Stimulated activated CD4-positive, alpha-beta T cell treated with anti-CD3 and anti-CD28 coated beads, TNF-alpha, amount 100 ng/mL, for 1 hour (primary cell): ENCODE data around the gene MYH10.
"Not testable (repeated sequence)": the region's sequence is repeated elsewhere in the genome, so short reads cannot be mapped to it uniquely, and the experiment has no call there.

Experiments used
- DNase-seq, 3 donors: peaks; one replicate each; pipeline ENCODE4 v3.0.0-alpha.2; 2020; ENCODE audit warnings: low read depth in 3 of 3, low spot score in 1 of 3

The MYH10 gene

GRCh38 chr17:8630227-8630801, at the start of gene MYH10:
Gene MYH10 (minus strand): TSS chr17:8630725. CDS start chr17:8623246, 7,479 bp downstream.
- no peak for DNase-seq

- no peak for DNase-seq
These were observed 48.6 kb upstream of the MYH10 start for GRCh38 chr17:8679126-8679525.

- no peak for DNase-seq
These were observed 44.8 kb upstream of the MYH10 start for GRCh38 chr17:8675306-8675705.

GRCh38 chr17:8674344-8675305, 44.1 kb upstream of the MYH10 start:
- DNase-seq: no peak

- DNase-seq: no peak
These were observed 43.1 kb upstream of the MYH10 start for GRCh38 chr17:8673612-8674011.

GRCh38 chr17:8672326-8672725, 41.8 kb upstream of the MYH10 start:
- DNase-seq: no peak

- DNase-seq: no peak
These were observed 39.9 kb upstream of the MYH10 start for GRCh38 chr17:8670421-8670820.

GRCh38 chr17:8668176-8668740, 37.7 kb upstream of the MYH10 start:
- no peak for DNase-seq

GRCh38 chr17:8667421-8667820, 36.9 kb upstream of the MYH10 start:
- DNase-seq: no peak

- no peak for DNase-seq
These were observed 35.2 kb upstream of the MYH10 start for GRCh38 chr17:8665684-8666083.

- DNase-seq: no peak
These were observed 34.1 kb upstream of the MYH10 start for GRCh38 chr17:8664456-8665126.

GRCh38 chr17:8662973-8663372, 32.4 kb upstream of the MYH10 start:
- no peak for DNase-seq

GRCh38 chr17:8662076-8662831, 31.7 kb upstream of the MYH10 start:
- DNase-seq: no peak

GRCh38 chr17:8660709-8661108, 30.2 kb upstream of the MYH10 start:
- not testable (repeated sequence) for DNase-seq

- DNase-seq: no peak
These were observed 29.4 kb upstream of the MYH10 start for GRCh38 chr17:8659758-8660410.

- no peak for DNase-seq
These were observed 28.3 kb upstream of the MYH10 start for GRCh38 chr17:8658810-8659209.

- no peak for DNase-seq
These were observed 26.2 kb upstream of the MYH10 start for GRCh38 chr17:8656693-8657092.

GRCh38 chr17:8654822-8655221, 24.3 kb upstream of the MYH10 start:
- DNase-seq: no peak

GRCh38 chr17:8651013-8651412, 20.5 kb upstream of the MYH10 start:
- no peak for DNase-seq

GRCh38 chr17:8650119-8650499, 19.6 kb upstream of the MYH10 start:
- no peak for DNase-seq
